GM12878 (cell line): Measurements from ENCODE around the gene MAN2A1. TPM values are rescaled to one million over a fixed set of nuclear protein-coding genes. Genes with fewer than 3 reads are reported as not detected.

Experiments used
- ATAC-seq: fragments of 200-7000 bp; cut with Tn5 transposase; 3 replicates; pipeline ENCODE4 v1.9.1; 2020; ENCODE audit warnings: mild to moderate bottlenecking, moderate library complexity
- BruUV-seq: library from RNA; stranded (reverse); fragments of 400-500 nt; replicated peaks from 2 replicates; lab custom pipeline; 2021; lab: Mats Ljungman, UMichigan
- CTCF ChIA-PET: fragments of 300-600 bp; sonication (Branson Sonifier 250); formaldehyde crosslinking; extraction: SDS; loops from one replicate; lab custom pipeline; 2021; ENCODE audit warnings: inconsistent platforms; lab: Yijun Ruan, JAX
- POLR2A ChIA-PET: fragments of 350-600 bp; formaldehyde crosslinking; extraction: SDS; loops from one replicate; lab custom pipeline; 2021; ENCODE audit warnings: inconsistent platforms; lab: Charles Lee
- RAD21 ChIA-PET: fragments of 300-600 bp; sonication (Branson Sonifier 250); formaldehyde crosslinking; loops from one replicate; lab custom pipeline; 2023; ENCODE audit warnings: antibody characterized with exemption; ENCODE audit not compliant: unreplicated experiment; lab: Charles Lee
- SMC1A ChIA-PET: fragments of 300-600 bp; sonication (Branson Sonifier 250); formaldehyde crosslinking; loops from one replicate; lab custom pipeline; 2023; ENCODE audit not compliant: unreplicated experiment, uncharacterized antibody; lab: Charles Lee
- DNase-seq: peaks from one replicate; pipeline ENCODE4 v3.0.0-alpha.2; 2011; ENCODE audit warnings: low read depth, low spot score
- FAIRE-seq: peaks from 3 replicates; lab custom pipeline; 2011; peaks lifted over from hg19 to GRCh38; lab: Jason Lieb, UNC
- H2AFZ ChIP-seq: 2 replicates; pipeline ENCODE4 v1.6.0; 2011; ENCODE audit warnings: low read depth, low read length, control low read depth; ENCODE audit not compliant: control insufficient read depth
- H3K27ac ChIP-seq: 2 replicates; pipeline ENCODE4 v1.5.1; 2011; ENCODE audit warnings: control low read depth; ENCODE audit not compliant: control insufficient read depth, insufficient read depth
- H3K27me3 ChIP-seq, 2 experiments: replicated peaks in 1 of 2; 2 replicates each; pipeline versions ENCODE4 v1.6.0 to v1.6.1; 2011; ENCODE audit warnings: low read length in 1 of 2; ENCODE audit not compliant: control insufficient read depth in 2 of 2, insufficient read depth in 2 of 2
- H3K36me3 ChIP-seq, 2 experiments: 2 replicates each; pipeline ENCODE4 v1.5.1; 2011; ENCODE audit warnings: low read length in 1 of 2; ENCODE audit not compliant: control insufficient read depth in 2 of 2, insufficient read depth in 2 of 2
- H3K4me1 ChIP-seq: 2 replicates; pipeline ENCODE4 v1.6.1; 2011; ENCODE audit warnings: mild to moderate bottlenecking, low read length, moderate library complexity, mixed read lengths; ENCODE audit not compliant: control insufficient read depth, insufficient read depth
- H3K4me2 ChIP-seq: 2 replicates; pipeline ENCODE4 v1.6.0; 2011; ENCODE audit warnings: control low read depth; ENCODE audit not compliant: control insufficient read depth, insufficient read depth
- H3K4me3 ChIP-seq: fragments of 200-600 bp; sonication (generic); 2 replicates; pipeline ENCODE4 v1.5.1; 2016
- H3K79me2 ChIP-seq: 2 replicates; pipeline ENCODE4 v1.6.0; 2011; ENCODE audit warnings: low read length; ENCODE audit not compliant: control insufficient read depth, insufficient read depth
- H3K9ac ChIP-seq: 2 replicates; pipeline ENCODE4 v1.8.0; 2011; ENCODE audit warnings: low read length, control low read depth, mixed read lengths; ENCODE audit not compliant: control insufficient read depth, insufficient read depth
- H3K9me3 ChIP-seq: replicated peaks from 3 replicates; pipeline ENCODE4 v1.5.1; 2011; ENCODE audit warnings: mild to moderate bottlenecking, low read length; ENCODE audit not compliant: control insufficient read depth, insufficient read depth
- H4K20me1 ChIP-seq: 2 replicates; pipeline ENCODE4 v1.6.0; 2011; ENCODE audit not compliant: control insufficient read depth, insufficient read depth
- ATF3 ChIP-seq: IDR thresholded peaks from 2 replicates; pipeline ENCODE4 v1.6.1; 2011; ENCODE audit warnings: low read depth, mild to moderate bottlenecking, low read length, moderate library complexity, borderline replicate concordance; ENCODE audit errors: extremely low read depth
- HDGF ChIP-seq: fragments of 450-650 bp; IDR thresholded peaks from 2 replicates; pipeline ENCODE4 v1.6.1; 2016; ENCODE audit warnings: antibody characterized with exemption
- MYC ChIP-seq: IDR thresholded peaks from 2 replicates; pipeline ENCODE4 v1.6.1; 2011; ENCODE audit warnings: mild to moderate bottlenecking, low read length, moderate library complexity, inconsistent platforms; ENCODE audit not compliant: insufficient read depth, insufficient replicate concordance, insufficient read length, severe bottlenecking
- POLR2AphosphoS2 ChIP-seq: IDR thresholded peaks from 2 replicates; pipeline ENCODE4 v1.6.1; 2011; ENCODE audit warnings: low read depth, mild to moderate bottlenecking, low read length, improper control_type of control experiment, moderate library complexity
- RFX5 ChIP-seq: IDR thresholded peaks from 2 replicates; pipeline ENCODE4 v1.6.1; 2011; ENCODE audit warnings: low read depth, low read length, improper control_type of control experiment
- SRF ChIP-seq, 2 experiments: IDR thresholded peaks; 2 replicates each; pipeline ENCODE4 v1.6.1; 2011; ENCODE audit warnings: low read depth in 2 of 2, low read length in 2 of 2, mild to moderate bottlenecking in 1 of 2, moderate library complexity in 1 of 2
- STAT3 ChIP-seq: IDR thresholded peaks from 2 replicates; pipeline ENCODE4 v1.6.1; 2011; ENCODE audit warnings: low read depth, low read length, improper control_type of control experiment
- YY1 ChIP-seq: IDR thresholded peaks from 2 replicates; pipeline ENCODE4 v1.6.1; 2011; ENCODE audit warnings: low read depth, mild to moderate bottlenecking, low read length
- ZBED1 ChIP-seq: IDR thresholded peaks from 2 replicates; pipeline ENCODE4 v1.6.1; 2016; ENCODE audit warnings: borderline replicate concordance
- WGBS: methylation state at CpG from one replicate; pipeline ENCODE4 v1.1.6; 2016; ENCODE audit warnings: low lambda C conversion rate; ENCODE audit not compliant: insufficient replicate concordance, insufficient coverage; ENCODE audit errors: missing lambda C conversion rate; 5-methylcytosine and 5-hydroxymethylcytosine counted together
- in situ Hi-C: fragments of 300-500 bp; cut with MboI; formaldehyde crosslinking; loops from 9 replicates; pipeline ENCODE4 v1.14.3; 2018; ENCODE audit warnings: mixed read lengths
- intact Hi-C: fragments of 100-400 bp; cut with micrococcal nuclease; formaldehyde crosslinking; loops from one replicate; pipeline ENCODE4 v1.14.2; 2022; ENCODE audit not compliant: unreplicated experiment
- polyA plus RNA-seq, 11 experiments: library from polyadenylated mRNA; depleted of rRNA in 4 of 11; unstranded in 6 of 11; stranded (reverse) in 5 of 11; fragments of >200 nt; fragmentation: Nextera tagmentation in 4 of 11; fragmentation: Illumina TruSeq in 1 of 11; extraction: Ambion mirVana in 4 of 11; extraction: Trizol in 1 of 11; gene quantifications; 1 replicate in 1 of 11; 2 replicates in 10 of 11; pipeline versions ENCODE4 v1.2.1 to v1.2.3, GENCODE V29; 2011 to 2016; ENCODE audit warnings: inconsistent platforms in 2 of 11, missing spikeins in 2 of 11, low read depth in 1 of 11
- total RNA-seq, 4 experiments: library from RNA; depleted of rRNA in 3 of 4; stranded (reverse); fragments of >200 nt in 3 of 4; fragmentation: Illumina TruSeq in 1 of 4; extraction: Trizol in 1 of 4; gene quantifications; 2 replicates each; pipeline versions ENCODE4 v1.2.1 to v1.2.3, GENCODE V29; 2013 to 2021
- TF ChIP-seq, protein P1 (sequence below): IDR thresholded peaks from 2 replicates; pipeline ENCODE4 v1.6.1; 2011; ENCODE audit warnings: low read depth, low read length, improper control_type of control experiment, borderline replicate concordance
- TF ChIP-seq, protein P2 (sequence below), 3 experiments: IDR thresholded peaks in 2 of 3; conservative IDR thresholded peaks in 1 of 3; 2 replicates each; pipeline ENCODE4 v1.5.1; 2011; ENCODE audit warnings: low read depth in 3 of 3, low read length in 3 of 3, mild to moderate bottlenecking in 3 of 3, control low read depth in 2 of 3, moderate library complexity in 2 of 3, inconsistent platforms in 1 of 3, mixed read lengths in 1 of 3; ENCODE audit not compliant: control insufficient read depth in 2 of 3, insufficient read depth in 1 of 3; ENCODE audit errors: extremely low read depth in 1 of 3

Gene MAN2A1
- total and polyA plus RNA-seq, 10 of the 15 experiments (the other 5 are each of a cell fraction or from before 2014, with no cell fraction given) = 4.2 to 27.9 (median 10.5) TPM

- Histone ChIP-seq H3K36me3 (no peaks in the 10 kb centered on the region; a peak in 3 of 4 replicates), H3K4me2 (no peak overlapping the region), H3K27me3 (no peaks in the 10 kb centered on the region), H3K4me3 (no peak overlapping the region), H3K79me2 (no peaks in the 10 kb centered on the region), H3K9ac (no peak overlapping the region), H4K20me1 (no peaks in the 10 kb centered on the region), H2AFZ (no peak overlapping the region), H3K9me3 (no peaks in the 10 kb centered on the region), H3K27ac (no peak overlapping the region), H3K4me1 (no peaks in the 10 kb centered on the region)
- ChIA-PET POLR2A (interaction anchor here (0.6 kb wide), 1 partner anchor 15 kb away, joined by 3 read pairs; no protein-coding TSS in a partner anchor), CTCF (no interaction called here), RAD21 (no interaction called here), SMC1A (interaction anchor here (0.9 to 1.4 kb wide), 3 partner anchors 13 to 37 kb away, joined by 3 to 4 read pairs (median 3); no protein-coding TSS in a partner anchor)
- ATAC-seq (no peak), FAIRE-seq (no peak), DNase-seq (no peak)
- BruUV-seq = no TSS peak
- intact Hi-C loops (no loop called here), in situ Hi-C loops (no loop called here)
- TF ChIP-seq RFX5 (no peak), POLR2AphosphoS2 (no peak)
- TF ChIP-seq, protein P1, sequence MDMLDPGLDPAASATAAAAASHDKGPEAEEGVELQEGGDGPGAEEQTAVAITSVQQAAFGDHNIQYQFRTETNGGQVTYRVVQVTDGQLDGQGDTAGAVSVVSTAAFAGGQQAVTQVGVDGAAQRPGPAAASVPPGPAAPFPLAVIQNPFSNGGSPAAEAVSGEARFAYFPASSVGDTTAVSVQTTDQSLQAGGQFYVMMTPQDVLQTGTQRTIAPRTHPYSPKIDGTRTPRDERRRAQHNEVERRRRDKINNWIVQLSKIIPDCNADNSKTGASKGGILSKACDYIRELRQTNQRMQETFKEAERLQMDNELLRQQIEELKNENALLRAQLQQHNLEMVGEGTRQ = no peak
- 92% methylated on average over 1 of the region's 1 CpG for WGBS
Measured at GRCh38 chr5:109838157-109838556, 148.4 kb downstream of the MAN2A1 start.

DNA sequence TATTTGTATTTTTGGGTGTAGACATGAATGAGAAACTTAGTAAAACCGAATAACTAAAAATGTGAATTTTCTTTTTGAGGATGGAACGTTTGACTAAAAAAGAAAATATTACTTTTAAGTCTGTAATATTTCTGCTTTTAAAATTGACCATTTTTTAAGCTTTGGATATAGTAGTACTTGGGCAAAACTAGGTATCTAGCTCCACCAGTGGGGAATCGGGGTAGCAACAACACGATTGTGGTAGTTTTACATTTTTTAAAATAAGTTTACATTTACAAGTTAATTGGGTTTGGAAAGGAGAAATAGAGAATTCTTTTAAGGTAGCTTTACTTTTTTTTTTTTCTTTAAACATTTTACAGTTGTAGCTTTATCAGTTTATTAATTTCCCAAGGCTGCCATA is 154.4 kb downstream of the MAN2A1 start:
- FAIRE-seq (no peak), DNase-seq (no peak), ATAC-seq (no peak)
- Histone ChIP-seq H4K20me1 (no peaks in the 10 kb centered on the region), H3K4me2 (no peak overlapping the region), H2AFZ (no peak overlapping the region), H3K4me1 (no peaks in the 10 kb centered on the region), H3K9me3 (no peaks in the 10 kb centered on the region), H3K27ac (no peak overlapping the region), H3K36me3 (no peaks in the 10 kb centered on the region; a peak in 2 of 4 replicates), H3K79me2 (no peaks in the 10 kb centered on the region), H3K9ac (no peak overlapping the region), H3K4me3 (no peak overlapping the region), H3K27me3 (no peaks in the 10 kb centered on the region)
- ChIA-PET POLR2A (no interaction called here), CTCF (interaction anchor here (0.7 to 2.2 kb wide), 3 partner anchors 151 to 1343 kb away, joined by 3 to 9 read pairs (median 4); no protein-coding TSS in a partner anchor), SMC1A (interaction anchor here (0.6 to 0.9 kb wide), 5 partner anchors 9 to 260 kb away, joined by 3 read pairs; no protein-coding TSS in a partner anchor), RAD21 (interaction anchor here (0.8 to 1.0 kb wide), 2 partner anchors 9 to 154 kb away, joined by 3 to 4 read pairs; no protein-coding TSS in a partner anchor)
- no TSS peak for BruUV-seq
- WGBS = over 99% methylated on average over 4 of the region's 4 CpGs
- intact Hi-C loops = loop anchor here (1.0 kb wide), 1 partner anchor 149 kb away; no protein-coding TSS in a partner anchor
- in situ Hi-C loops = no loop called here
- TF ChIP-seq, protein P2, sequence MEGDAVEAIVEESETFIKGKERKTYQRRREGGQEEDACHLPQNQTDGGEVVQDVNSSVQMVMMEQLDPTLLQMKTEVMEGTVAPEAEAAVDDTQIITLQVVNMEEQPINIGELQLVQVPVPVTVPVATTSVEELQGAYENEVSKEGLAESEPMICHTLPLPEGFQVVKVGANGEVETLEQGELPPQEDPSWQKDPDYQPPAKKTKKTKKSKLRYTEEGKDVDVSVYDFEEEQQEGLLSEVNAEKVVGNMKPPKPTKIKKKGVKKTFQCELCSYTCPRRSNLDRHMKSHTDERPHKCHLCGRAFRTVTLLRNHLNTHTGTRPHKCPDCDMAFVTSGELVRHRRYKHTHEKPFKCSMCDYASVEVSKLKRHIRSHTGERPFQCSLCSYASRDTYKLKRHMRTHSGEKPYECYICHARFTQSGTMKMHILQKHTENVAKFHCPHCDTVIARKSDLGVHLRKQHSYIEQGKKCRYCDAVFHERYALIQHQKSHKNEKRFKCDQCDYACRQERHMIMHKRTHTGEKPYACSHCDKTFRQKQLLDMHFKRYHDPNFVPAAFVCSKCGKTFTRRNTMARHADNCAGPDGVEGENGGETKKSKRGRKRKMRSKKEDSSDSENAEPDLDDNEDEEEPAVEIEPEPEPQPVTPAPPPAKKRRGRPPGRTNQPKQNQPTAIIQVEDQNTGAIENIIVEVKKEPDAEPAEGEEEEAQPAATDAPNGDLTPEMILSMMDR (IDR thresholded peaks at IDR 0.05 in 2 of 3, conservative IDR thresholded peaks at IDR 0.05 in 1 of 3; ENCODE audit: control insufficient read depth in 2 of 3, extremely low read depth in 1 of 3, insufficient read depth in 1 of 3, low read depth in 3 of 3, low read length in 3 of 3) = peak; percentile 9 to 19 (median 18); a peak in 2 of 6 replicates
- no peak for TF ChIP-seq ATF3
- TF ChIP-seq, protein P1 = no peak
- TF ChIP-seq STAT3 = no peak
- TF ChIP-seq HDGF = no peak
- TF ChIP-seq SRF (IDR thresholded peaks at IDR 0.05; ENCODE audit: low read depth in 2 of 2, low read length in 2 of 2) = no peak
- TF ChIP-seq ZBED1 = no peak
- TF ChIP-seq RFX5 = no peak
- no peak for TF ChIP-seq YY1
- no peak for TF ChIP-seq MYC
